Osteocyte (in vitro differentiated cells): Measurements from ENCODE around the gene CDC25C. TPM values are rescaled to one million over a fixed set of nuclear protein-coding genes. Genes with fewer than 3 reads are reported as not detected.

Experiments
- DNase-seq: peaks from one replicate; pipeline ENCODE4 v3.0.0; 2021; ENCODE audit warnings: mixed read lengths; ENCODE audit not compliant: unreplicated experiment; ENCODE audit errors: extremely low spot score
- H3K27ac Mint-ChIP-seq: one replicate; pipeline ENCODE4 v1.8.0; 2021; ENCODE audit warnings: mild to moderate bottlenecking, mixed read lengths; ENCODE audit not compliant: unreplicated experiment
- H3K27me3 Mint-ChIP-seq: one replicate; pipeline ENCODE4 v1.8.0; 2021; ENCODE audit warnings: mixed read lengths; ENCODE audit not compliant: unreplicated experiment
- H3K36me3 Mint-ChIP-seq: one replicate; pipeline ENCODE4 v1.8.0; 2021; ENCODE audit warnings: mixed read lengths; ENCODE audit not compliant: unreplicated experiment
- H3K4me1 Mint-ChIP-seq: one replicate; pipeline ENCODE4 v1.8.0; 2021; ENCODE audit warnings: mixed read lengths; ENCODE audit not compliant: unreplicated experiment
- H3K4me3 Mint-ChIP-seq: one replicate; pipeline ENCODE4 v1.8.0; 2021; ENCODE audit warnings: mild to moderate bottlenecking, moderate library complexity, mixed read lengths; ENCODE audit not compliant: unreplicated experiment
- H3K9me3 Mint-ChIP-seq: one replicate; pipeline ENCODE4 v1.8.0; 2021; ENCODE audit warnings: mixed read lengths; ENCODE audit not compliant: unreplicated experiment
- total RNA-seq: library from RNA; stranded (reverse); gene quantifications from 2 replicates; pipeline ENCODE4 v1.2.1, GENCODE V29; 2021
- TF ChIP-seq, protein P1 (sequence below): fragments of 200-600 bp; sonication (generic); IDR thresholded peaks from 2 replicates; pipeline ENCODE4 v1.5.0; 2021; ENCODE audit warnings: antibody characterized with exemption, mild to moderate bottlenecking, moderate library complexity

CDC25C gene
- total RNA-seq, 1 donor from 2014 or later = 2.2 TPM

- no peak for DNase-seq
- Mint-ChIP-seq H3K27me3 (no peaks in the 10 kb centered on the region), H3K4me1 (peaks cover 32% of the 10 kb centered on the region), H3K36me3 (peaks cover 2% of the 10 kb centered on the region), H3K4me3 (no peak overlapping the region), H3K9me3 (no peaks in the 10 kb centered on the region), H3K27ac (peak overlapping the region; percentile 10)
- TF ChIP-seq, protein P1, sequence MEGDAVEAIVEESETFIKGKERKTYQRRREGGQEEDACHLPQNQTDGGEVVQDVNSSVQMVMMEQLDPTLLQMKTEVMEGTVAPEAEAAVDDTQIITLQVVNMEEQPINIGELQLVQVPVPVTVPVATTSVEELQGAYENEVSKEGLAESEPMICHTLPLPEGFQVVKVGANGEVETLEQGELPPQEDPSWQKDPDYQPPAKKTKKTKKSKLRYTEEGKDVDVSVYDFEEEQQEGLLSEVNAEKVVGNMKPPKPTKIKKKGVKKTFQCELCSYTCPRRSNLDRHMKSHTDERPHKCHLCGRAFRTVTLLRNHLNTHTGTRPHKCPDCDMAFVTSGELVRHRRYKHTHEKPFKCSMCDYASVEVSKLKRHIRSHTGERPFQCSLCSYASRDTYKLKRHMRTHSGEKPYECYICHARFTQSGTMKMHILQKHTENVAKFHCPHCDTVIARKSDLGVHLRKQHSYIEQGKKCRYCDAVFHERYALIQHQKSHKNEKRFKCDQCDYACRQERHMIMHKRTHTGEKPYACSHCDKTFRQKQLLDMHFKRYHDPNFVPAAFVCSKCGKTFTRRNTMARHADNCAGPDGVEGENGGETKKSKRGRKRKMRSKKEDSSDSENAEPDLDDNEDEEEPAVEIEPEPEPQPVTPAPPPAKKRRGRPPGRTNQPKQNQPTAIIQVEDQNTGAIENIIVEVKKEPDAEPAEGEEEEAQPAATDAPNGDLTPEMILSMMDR = no peak
Observed at GRCh38 chr5:138359621-138360020, 28.0 kb upstream of the CDC25C start.

DNA sequence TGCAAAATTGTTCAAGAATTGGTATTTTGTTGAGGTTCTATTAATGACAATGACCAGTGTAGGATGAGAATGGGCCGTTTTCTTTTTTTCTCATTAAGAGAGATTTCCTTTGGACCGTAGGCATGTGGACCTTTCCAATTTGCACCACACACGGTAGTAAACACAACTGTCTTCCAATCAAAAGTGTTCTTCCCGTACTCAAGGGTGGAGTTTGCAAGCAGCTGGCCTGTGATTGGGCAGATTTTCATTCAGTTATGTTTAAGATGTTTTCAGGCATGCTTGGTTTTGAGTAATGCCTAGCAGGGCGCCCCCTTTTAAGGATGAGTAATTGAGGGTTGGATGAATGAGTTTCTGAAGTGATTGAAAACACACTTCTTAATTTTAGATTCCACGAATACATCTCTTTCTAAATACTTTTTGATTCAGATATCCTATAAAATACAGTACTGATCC lies 23.3 kb upstream of the CDC25C start:
- DNase-seq = no peak
- Mint-ChIP-seq H3K36me3 (peaks cover 8% of the 10 kb centered on the region), H3K4me3 (peak overlapping the region; percentile 89), H3K9me3 (no peaks in the 10 kb centered on the region), H3K27me3 (no peaks in the 10 kb centered on the region), H3K27ac (peak overlapping the region; percentile 91), H3K4me1 (peaks cover 41% of the 10 kb centered on the region)
- TF ChIP-seq, protein P1 = no peak

DNA sequence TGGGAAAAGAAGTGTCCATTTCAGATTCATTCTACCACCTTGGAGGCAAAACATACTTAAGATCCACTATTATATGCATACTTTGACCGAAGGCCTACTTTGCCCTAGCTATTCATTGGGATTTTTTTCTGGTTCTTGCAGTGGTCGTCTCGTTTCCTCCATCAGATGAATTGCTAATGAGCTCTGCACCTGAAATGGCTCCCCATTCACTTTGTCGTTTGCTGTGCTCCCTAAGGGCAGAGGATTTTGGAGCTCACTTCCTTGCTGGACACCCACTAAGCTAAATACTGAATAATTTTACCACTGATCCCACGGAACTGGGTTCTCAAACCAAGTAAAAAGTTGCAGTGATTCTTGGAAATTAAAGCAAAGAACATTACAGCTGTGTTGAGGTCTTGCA lies 22.8 kb upstream of the CDC25C start:
- Mint-ChIP-seq H3K27me3 (no peaks in the 10 kb centered on the region), H3K9me3 (no peaks in the 10 kb centered on the region), H3K27ac (peak overlapping the region; percentile 91), H3K4me1 (peaks cover 38% of the 10 kb centered on the region), H3K4me3 (peak overlapping the region; percentile 89), H3K36me3 (peaks cover 8% of the 10 kb centered on the region)
- TF ChIP-seq, protein P1 = no peak
- no peak for DNase-seq

DNA sequence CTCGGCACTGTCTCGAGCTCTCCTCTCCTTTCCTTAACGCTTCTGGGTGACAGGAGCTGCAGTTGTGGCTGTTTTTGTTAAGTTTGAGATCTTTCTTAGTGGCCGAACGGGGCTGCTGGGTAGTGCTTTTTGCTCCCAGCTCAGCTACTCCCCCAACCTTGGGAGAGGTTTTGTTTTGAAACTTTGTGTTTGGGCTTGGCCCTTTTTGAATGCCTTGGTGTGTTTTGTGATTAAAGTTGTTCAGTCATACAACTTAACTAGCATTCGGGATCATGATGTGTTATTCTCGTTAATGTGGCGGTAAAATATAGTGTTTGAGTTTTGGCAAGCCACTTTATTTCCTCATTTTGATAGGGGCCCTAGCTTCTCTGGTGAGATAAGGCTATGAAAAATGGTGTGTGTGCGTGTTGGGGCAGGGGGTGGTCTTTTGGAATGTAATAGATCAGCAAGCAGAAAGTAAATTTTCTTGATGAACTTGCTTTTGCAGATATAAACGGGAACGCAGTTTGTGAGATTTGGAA lies 22.0 kb upstream of the CDC25C start:
- Mint-ChIP-seq H3K9me3 (no peaks in the 10 kb centered on the region), H3K4me1 (peaks cover 38% of the 10 kb centered on the region), H3K36me3 (peaks cover 10% of the 10 kb centered on the region), H3K4me3 (peak overlapping the region; percentile 89), H3K27ac (peak overlapping the region; percentile 91), H3K27me3 (no peaks in the 10 kb centered on the region)
- DNase-seq = no peak
- TF ChIP-seq, protein P1 = no peak

DNA sequence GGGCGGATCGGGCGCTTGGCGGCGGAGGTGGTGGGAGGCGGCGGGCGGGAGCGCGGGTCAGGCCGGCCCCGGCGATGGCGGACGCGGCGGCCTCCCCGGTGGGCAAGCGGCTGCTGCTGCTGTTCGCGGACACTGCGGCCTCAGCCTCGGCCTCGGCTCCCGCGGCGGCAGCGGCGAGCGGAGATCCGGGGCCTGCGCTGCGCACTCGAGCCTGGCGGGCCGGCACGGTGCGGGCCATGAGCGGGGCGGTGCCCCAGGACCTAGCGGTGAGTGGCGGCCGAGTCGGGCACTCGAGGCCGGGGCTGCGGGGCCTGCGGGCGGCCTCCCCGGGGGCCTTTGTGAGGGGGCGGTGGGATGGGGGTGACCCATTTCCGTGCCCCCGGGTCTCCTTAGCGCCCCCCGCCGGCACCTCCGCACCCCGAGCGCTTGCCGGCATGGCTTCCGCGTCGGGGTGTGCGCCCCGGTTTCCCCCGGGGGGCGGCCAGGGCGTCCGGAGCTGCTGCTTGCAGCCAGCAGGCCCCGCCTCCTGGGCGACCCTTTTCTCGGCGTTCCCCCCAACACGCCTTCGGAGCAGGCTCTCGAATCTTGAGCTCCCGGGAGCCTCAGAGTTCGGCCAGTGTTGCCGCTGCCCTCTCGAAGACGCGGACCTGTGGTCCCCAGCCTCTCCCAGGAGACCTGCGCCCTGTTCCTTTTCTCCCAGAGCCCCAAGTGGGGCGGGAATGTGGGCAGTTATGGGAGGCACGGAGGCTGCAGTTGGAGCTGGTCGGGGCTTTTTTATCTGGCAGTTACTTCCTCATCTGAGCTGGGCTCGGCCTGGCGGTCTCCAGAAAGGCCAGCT lies 21.3 kb upstream of the CDC25C start:
- DNase-seq = no peak
- peaks cover 38% of the 10 kb centered on the region for H3K4me1 Mint-ChIP-seq
- H3K36me3 Mint-ChIP-seq = peaks cover 13% of the 10 kb centered on the region
- H3K27ac Mint-ChIP-seq = peak overlapping the region; percentile 91
- H3K27me3 Mint-ChIP-seq = no peaks in the 10 kb centered on the region
- peak overlapping the region; percentile 89 for H3K4me3 Mint-ChIP-seq
- H3K9me3 Mint-ChIP-seq = no peaks in the 10 kb centered on the region
- TF ChIP-seq, protein P1 = peak; percentile 40
